ENCODE results near the gene UNC79.

Gene UNC79

GRCh38 chr14:93454224-93454623, 23.5 kb downstream of the UNC79 start:
- Mint-ChIP-seq H3K4me3 (no peak overlapping the region), H3K27ac (no peak overlapping the region), H3K36me3 (ENCODE audit: low read depth) (no peaks in the 10 kb centered on the region), H3K9me3 (no peaks in the 10 kb centered on the region), H3K27me3 (ENCODE audit: low read depth, poor library complexity) (peaks cover 10% of the 10 kb centered on the region), H3K4me1 (no peaks in the 10 kb centered on the region)
- no peak for TF ChIP-seq CTCF (IDR thresholded peaks at IDR 0.05)
- no peak for DNase-seq

- no peak for TF ChIP-seq CTCF (IDR thresholded peaks at IDR 0.05)
- Mint-ChIP-seq H3K36me3 (ENCODE audit: low read depth) (no peaks in the 10 kb centered on the region), H3K4me1 (no peaks in the 10 kb centered on the region), H3K9me3 (no peaks in the 10 kb centered on the region), H3K4me3 (no peak overlapping the region), H3K27me3 (ENCODE audit: low read depth, poor library complexity) (peaks cover 10% of the 10 kb centered on the region), H3K27ac (no peak overlapping the region)
- no peak for DNase-seq
Measured at GRCh38 chr14:93456356-93456755, 25.6 kb downstream of the UNC79 start.

DNA sequence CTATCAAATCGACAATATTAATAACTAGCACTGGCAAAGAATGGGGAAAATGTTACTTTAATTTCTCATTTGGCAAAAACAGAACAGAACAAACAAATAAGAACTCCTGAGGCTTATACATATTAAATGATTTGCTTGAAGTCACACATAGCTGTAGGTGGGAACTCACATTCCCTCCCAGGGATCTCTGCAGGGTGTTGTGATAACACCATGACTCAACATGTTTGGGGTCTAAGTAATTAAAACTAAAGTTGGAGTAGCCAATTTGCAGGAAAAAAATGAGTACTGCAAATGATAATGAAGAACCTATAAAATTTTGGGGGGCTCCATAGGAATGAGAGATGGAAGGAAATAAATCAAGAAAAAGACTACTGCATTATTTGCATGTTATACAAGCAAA, 27.5 kb downstream of the UNC79 start:
- no peaks in the 10 kb centered on the region for H3K36me3 Mint-ChIP-seq (ENCODE audit: low read depth)
- H3K27me3 Mint-ChIP-seq (ENCODE audit: low read depth, poor library complexity), result peaks cover 12% of the 10 kb centered on the region
- no peak for TF ChIP-seq CTCF (IDR thresholded peaks at IDR 0.05)
- H3K9me3 Mint-ChIP-seq, result no peaks in the 10 kb centered on the region
- no peak for DNase-seq
- H3K27ac Mint-ChIP-seq, result no peak overlapping the region
- H3K4me3 Mint-ChIP-seq, result no peak overlapping the region
- H3K4me1 Mint-ChIP-seq, result peaks cover 5% of the 10 kb centered on the region

- Mint-ChIP-seq H3K27me3 (ENCODE audit: low read depth, poor library complexity) (peaks cover 5% of the 10 kb centered on the region), H3K27ac (peak overlapping the region; percentile 60), H3K9me3 (no peaks in the 10 kb centered on the region), H3K4me3 (no peak overlapping the region), H3K4me1 (peaks cover 5% of the 10 kb centered on the region), H3K36me3 (ENCODE audit: low read depth) (no peaks in the 10 kb centered on the region)
- no peak for TF ChIP-seq CTCF (IDR thresholded peaks at IDR 0.05)
- no peak for DNase-seq
Measured at GRCh38 chr14:93462479-93462878, 31.7 kb downstream of the UNC79 start.

DNA sequence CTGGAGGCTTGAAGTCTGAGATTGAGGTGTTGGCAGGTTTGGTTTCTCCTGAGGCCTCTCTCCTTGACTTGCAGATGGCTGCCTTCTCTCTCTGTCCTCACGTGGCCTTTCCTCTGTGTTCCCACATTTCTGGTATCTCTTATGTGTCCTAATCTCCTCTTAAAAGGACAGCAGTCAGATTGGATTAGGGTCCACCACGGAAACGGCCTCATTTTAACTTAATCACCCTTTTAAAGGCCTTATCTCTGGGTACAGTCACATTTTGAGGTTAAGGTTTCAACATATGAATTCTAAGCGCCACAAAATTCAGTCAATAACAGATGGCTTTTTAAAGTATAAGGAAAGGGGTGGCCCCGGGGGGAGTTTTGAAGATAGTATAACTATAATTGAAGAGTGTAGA, 33.5 kb downstream of the UNC79 start:
- Mint-ChIP-seq H3K27me3 (ENCODE audit: low read depth, poor library complexity) (peaks cover 5% of the 10 kb centered on the region), H3K4me3 (no peak overlapping the region), H3K9me3 (no peaks in the 10 kb centered on the region), H3K4me1 (peaks cover 11% of the 10 kb centered on the region), H3K27ac (no peak overlapping the region), H3K36me3 (ENCODE audit: low read depth) (no peaks in the 10 kb centered on the region)
- no peak for DNase-seq
- TF ChIP-seq CTCF (IDR thresholded peaks at IDR 0.05), result no peak

- Mint-ChIP-seq H3K27me3 (ENCODE audit: low read depth, poor library complexity) (peaks cover 2% of the 10 kb centered on the region), H3K36me3 (ENCODE audit: low read depth) (no peaks in the 10 kb centered on the region), H3K9me3 (no peaks in the 10 kb centered on the region), H3K27ac (no peak overlapping the region), H3K4me3 (no peak overlapping the region), H3K4me1 (no peaks in the 10 kb centered on the region)
- no peak for DNase-seq
- no peak for TF ChIP-seq CTCF (IDR thresholded peaks at IDR 0.05)
Measured at GRCh38 chr14:93475471-93475870, 44.7 kb downstream of the UNC79 start.
